Epithelial cell of proximal tubule (primary cell): ENCODE measurements around the gene KCNJ5. TPM values are rescaled to one million over a fixed set of nuclear protein-coding genes. Genes with fewer than 3 reads are reported as not detected.

ENCODE experiments used
- DNase-seq: peaks from one replicate; pipeline ENCODE4 v3.0.0-alpha.2; 2011; ENCODE audit warnings: low read depth
- H3K4me3 ChIP-seq: 2 replicates; pipeline ENCODE4 v1.5.1; 2011; ENCODE audit warnings: low read depth, mild to moderate bottlenecking, low read length
- CTCF ChIP-seq: conservative IDR thresholded peaks from 2 replicates; pipeline ENCODE4 v1.5.1; 2012; ENCODE audit warnings: low read depth, mild to moderate bottlenecking, low read length
- total RNA-seq: library from RNA; depleted of rRNA; stranded (reverse); fragments of >200 nt; gene quantifications from 2 replicates; pipeline ENCODE4 v1.2.3, GENCODE V29; 2015

Gene KCNJ5
- total RNA-seq, 1 donor from 2014 or later: 0.23 TPM

DNA sequence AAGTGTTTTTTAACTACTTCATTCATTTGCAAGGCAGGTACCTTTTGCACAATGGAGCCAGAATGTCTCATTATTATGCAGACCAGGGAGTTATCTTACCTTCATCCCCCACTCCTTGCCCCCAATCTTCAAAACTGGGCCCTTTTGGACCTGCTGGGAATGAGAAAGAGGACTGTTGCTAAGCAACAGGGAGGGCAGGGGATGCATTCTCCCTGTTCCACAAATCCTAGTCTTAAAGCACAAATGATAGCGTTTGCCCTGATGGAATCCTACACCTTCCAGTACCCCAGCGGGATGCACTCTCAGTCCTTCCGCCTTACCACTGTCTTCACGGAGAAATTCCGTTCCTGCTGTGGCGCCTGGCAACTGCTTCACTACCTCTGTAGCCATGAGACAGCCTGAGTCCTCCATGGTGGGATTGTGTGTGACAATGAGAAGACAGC lies 20.0 kb upstream of the KCNJ5 start:
- TF ChIP-seq CTCF: no peak
- DNase-seq: no peak
- H3K4me3 ChIP-seq: no peak overlapping the region

- no peak for TF ChIP-seq CTCF
- no peak overlapping the region for H3K4me3 ChIP-seq
- no peak for DNase-seq
Observed at GRCh38 chr11:128872094-128872493, 19.1 kb upstream of the KCNJ5 start.

DNA sequence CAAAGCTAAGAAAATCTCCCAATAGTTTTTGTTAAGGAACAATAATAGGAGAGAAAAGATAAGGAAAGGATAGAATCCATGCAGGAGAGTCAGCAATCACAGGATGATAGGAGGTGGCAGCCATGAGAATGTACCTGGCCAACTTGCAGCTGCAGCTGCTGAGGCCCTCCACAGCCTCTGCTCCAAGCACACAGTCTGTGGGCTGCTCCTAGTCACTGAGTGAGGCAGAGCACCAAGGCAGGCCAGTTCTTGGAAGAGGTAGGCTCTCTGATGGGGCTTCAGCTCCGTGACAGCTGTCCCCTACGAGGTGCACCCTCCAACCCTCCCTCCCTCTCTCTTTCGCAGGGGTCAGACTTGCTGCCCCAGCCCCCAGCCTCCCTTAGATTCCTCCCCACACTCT lies 18.6 kb upstream of the KCNJ5 start:
- no peak overlapping the region for H3K4me3 ChIP-seq
- DNase-seq: no peak
- no peak for TF ChIP-seq CTCF

DNA sequence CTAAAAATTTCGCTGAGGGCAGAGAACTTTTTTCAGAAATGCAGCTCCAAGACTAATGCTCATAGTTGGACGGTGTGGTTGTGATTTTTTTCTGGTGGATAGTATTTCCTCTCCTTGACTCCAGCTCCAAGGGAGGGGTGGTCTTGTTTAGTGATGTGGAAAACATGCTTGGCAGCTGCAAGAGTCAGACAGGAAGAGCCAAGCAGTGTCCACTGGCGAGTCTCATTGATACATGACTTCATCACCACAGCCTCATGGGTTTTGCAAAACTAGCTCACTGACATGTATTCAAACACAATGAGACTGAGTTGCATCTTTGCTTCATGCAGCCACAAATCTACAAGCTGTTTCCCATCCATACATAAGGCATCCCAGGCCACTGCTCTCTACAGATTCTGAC lies 16.7 kb upstream of the KCNJ5 start:
- TF ChIP-seq CTCF: no peak
- H3K4me3 ChIP-seq: no peak overlapping the region
- no peak for DNase-seq

- no peak overlapping the region for H3K4me3 ChIP-seq
- TF ChIP-seq CTCF: no peak
- no peak for DNase-seq
Observed at GRCh38 chr11:128876133-128876650, 15.0 kb upstream of the KCNJ5 start.

- no peak for TF ChIP-seq CTCF
- H3K4me3 ChIP-seq: no peak overlapping the region
- DNase-seq: no peak
Observed at GRCh38 chr11:128877726-128878125, 13.4 kb upstream of the KCNJ5 start.

DNA sequence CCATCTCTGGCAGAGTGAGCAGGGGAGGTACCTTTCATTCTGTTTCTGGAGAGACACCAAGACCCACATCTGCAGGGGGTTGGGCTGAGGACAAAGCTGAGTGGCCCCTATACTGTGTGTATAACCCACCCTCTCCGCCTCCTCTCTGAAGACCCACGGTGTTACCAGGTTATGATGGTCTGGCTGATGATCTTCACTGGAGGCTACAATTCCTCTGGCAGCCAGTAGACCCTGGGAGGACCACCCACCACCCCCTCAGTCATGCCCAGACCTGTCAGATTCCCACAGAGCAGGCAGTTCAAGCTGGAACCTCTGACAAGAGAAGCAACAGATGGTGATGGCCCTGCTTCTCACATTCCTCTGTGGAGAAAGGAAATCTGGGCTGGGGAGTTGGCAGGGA lies 12.7 kb upstream of the KCNJ5 start:
- no peak overlapping the region for H3K4me3 ChIP-seq
- DNase-seq: no peak
- no peak for TF ChIP-seq CTCF
